Measurements from ENCODE around the gene SLC66A3.

SLC66A3 gene

GRCh38 chr2:11155381-11156035 lies at the start of gene SLC66A3:
Gene SLC66A3 (plus strand): TSS chr2:11155467. CDS start chr2:11155547, 80 bp downstream.
- peak; percentile 28 for DNase-seq (ENCODE audit: low read depth)

DNA sequence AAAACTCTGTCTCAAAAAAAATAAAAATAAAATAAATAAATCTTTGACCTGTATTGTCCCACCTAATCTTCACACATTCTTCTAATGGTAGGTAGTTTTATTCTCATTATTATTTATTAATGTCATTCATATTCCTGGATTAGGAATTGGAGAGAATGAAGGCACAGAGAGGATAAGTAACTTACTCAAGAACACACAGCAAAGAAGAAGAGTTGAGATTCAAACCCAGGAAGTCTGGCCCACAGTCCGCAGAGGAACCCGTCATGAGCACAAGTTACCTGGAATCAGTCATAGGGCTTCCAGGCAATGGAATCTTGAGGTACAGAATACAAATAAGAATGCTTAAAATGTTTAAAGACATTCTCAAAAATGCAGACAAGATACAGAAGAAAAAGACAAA lies 46.3 kb upstream of the SLC66A3 start:
- DNase-seq (ENCODE audit: low read depth), result no peak

- DNase-seq (ENCODE audit: low read depth), result no peak
Measured at GRCh38 chr2:11112870-11113428, 42.3 kb upstream of the SLC66A3 start.

DNA sequence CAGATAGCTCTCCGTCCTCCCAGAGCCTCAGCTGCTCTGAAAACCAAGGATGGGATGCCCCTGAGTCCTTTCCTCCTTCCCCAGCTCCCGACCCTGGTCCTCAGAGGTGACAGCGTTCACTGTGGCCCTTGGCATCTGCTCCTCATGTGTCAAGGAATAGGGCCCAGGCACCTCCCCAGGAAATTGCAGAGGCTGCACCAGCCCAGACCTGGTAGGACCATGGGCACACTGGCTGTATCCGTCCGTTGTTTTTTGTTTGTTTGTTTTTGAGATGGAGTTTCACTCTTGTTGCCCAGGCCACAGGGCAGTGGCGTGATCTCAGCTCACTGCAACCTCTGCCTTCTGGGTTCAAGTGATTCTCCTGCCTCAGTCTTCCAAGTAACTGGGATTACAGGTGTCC lies 37.5 kb upstream of the SLC66A3 start:
- DNase-seq (ENCODE audit: low read depth), result no peak

DNA sequence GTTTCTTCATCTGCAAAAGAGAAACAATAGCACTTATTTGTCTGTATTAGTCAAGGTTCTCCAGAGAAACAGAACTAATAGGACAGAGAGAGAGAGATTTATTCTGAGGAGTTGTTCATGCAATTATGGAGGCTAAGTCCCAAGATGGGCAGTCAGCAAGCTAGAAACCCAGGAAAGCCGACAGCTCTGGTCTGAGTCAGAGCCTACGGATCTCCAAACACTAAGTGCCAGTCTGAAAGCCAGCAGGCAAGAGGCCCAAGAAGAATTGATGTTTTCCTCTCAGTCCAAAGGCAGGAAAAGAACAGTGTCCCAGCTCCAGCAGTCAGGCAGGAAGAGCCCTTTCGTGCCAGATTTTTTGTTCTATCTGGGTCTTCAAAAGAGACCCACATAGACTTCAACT lies 36.5 kb upstream of the SLC66A3 start:
- no peak for DNase-seq (ENCODE audit: low read depth)

GRCh38 chr2:11121099-11121822 lies 34.0 kb upstream of the SLC66A3 start:
- DNase-seq (ENCODE audit: low read depth), result no peak

- DNase-seq (ENCODE audit: low read depth), result no peak
Measured at GRCh38 chr2:11121823-11122155, 33.5 kb upstream of the SLC66A3 start.

GRCh38 chr2:11122380-11122779 lies 32.9 kb upstream of the SLC66A3 start:
- DNase-seq (ENCODE audit: low read depth), result no peak

GRCh38 chr2:11123001-11123809 lies 32.1 kb upstream of the SLC66A3 start:
- DNase-seq (ENCODE audit: low read depth), result no peak

DNA sequence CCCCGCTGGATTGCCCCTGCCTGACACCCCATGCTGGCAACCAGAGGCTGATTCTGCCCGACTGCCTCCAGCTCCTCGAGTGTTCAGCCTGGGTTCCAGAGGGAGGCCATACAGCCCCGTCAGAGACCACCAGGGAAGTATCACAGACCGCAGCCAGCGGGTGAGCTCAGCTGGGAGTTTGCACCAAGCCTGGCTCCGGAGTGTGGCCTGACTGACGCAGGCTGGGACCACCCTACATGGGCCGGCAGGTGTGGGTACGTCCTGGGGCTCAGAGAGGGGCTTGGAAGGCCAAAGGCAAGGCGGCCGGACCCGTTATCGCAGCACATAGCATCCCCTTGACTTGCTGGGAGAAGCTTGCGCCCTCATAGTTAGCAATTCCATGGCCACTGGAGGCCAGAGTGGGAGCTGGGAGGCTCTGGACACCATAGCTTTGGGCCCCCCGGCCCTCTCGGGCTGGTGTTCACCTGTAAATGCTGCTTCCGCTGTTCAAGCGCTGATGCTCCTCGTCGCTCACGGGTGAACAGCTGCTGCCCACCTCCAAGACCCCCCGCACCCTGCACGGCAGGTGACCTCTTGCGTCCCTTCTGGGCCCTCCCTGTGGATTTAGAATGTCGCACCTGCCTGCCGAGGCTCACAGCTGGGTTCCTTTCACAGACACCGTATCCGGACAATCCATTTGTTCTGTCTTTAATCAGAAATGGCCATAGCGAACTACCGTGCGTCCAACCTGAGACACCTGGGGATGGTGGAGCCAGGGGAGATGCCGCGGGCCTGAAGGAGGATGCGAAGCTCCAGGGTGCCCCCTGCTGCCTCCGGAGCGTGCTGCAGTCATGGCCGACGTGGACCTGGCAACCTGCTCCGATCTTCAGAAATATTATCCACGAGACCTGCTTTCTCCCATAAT lies 31.2 kb upstream of the SLC66A3 start:
- DNase-seq (ENCODE audit: low read depth), result peak; percentile 4

- no peak for DNase-seq (ENCODE audit: low read depth)
Measured at GRCh38 chr2:11124760-11125068, 30.6 kb upstream of the SLC66A3 start.

- no peak for DNase-seq (ENCODE audit: low read depth)
Measured at GRCh38 chr2:11127761-11128160, 27.5 kb upstream of the SLC66A3 start.

DNA sequence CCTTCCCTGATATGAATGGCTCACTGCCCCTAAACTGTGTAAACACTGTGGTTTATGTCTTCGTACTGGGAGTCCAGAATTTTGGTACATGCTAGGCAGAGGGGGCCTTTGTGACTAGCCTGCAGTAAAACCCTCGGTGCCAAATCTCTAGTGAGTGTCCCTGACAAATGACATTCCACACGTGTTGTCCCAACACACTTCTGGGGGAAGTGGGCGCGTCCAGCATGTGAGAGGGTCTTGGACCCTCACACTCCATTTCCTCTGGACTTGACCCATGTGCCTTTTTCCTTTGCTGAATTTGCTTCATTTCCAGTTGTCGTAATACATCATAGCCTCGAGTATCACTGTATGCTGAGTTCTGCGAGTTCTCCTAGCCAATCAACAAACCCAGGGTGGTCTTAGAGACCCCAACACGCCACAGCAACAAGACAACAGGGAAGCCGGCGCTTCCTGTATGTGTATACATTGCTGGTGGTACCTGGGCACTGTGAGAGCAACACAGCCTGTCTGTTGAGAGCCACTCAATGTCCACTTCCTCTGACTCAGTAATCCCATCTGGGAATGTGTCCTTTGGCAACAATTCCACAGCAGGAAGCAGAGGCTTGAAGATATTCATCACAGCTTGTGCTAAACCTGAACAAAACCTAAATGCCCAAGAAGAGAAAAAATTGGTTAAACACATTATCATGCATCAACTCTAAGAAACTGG lies 26.9 kb upstream of the SLC66A3 start:
- DNase-seq (ENCODE audit: low read depth), result peak; percentile 27

GRCh38 chr2:11129598-11130449 lies 25.4 kb upstream of the SLC66A3 start:
- DNase-seq (ENCODE audit: low read depth), result no peak

DNA sequence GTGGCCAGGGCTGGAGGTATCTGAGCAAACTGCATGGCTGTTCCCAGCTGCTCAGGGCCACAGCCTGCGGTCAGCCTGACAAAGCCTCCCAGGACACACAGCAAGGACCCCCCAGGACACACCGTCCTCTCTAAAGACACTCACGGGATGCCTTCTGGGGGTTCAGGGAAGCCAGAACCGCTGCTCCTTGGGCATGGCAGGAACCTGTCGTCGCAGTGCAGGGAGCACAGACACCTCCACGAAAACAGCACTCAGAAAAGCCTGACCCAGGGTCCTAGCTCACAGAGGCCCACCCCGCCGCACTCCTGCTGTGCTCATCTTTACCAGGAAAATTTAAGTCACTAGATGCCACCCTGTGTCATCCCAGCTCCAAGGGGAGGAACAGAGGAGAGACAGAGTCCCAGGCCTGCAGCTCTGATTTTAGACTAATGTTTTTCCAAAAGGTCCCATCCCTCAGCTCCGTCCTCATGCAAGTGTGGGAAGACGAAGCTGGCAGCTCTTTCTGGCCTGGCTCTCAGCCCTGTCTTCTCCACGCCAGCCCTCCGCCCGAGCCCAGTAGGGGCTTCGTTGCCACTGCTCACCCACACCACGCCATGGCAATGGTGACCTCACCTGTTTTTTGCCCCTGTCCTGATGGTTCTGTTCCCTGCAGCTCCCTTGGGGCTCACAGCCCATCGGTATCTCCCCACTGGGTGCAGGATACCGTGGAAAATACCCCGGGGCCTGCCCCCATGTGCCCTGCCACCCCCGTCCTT lies 23.9 kb upstream of the SLC66A3 start:
- DNase-seq (ENCODE audit: low read depth), result no peak

GRCh38 chr2:11132036-11132671 lies 23.1 kb upstream of the SLC66A3 start:
- no peak for DNase-seq (ENCODE audit: low read depth)

GRCh38 chr2:11133238-11133935 lies 21.9 kb upstream of the SLC66A3 start:
- DNase-seq (ENCODE audit: low read depth), result no peak

GRCh38 chr2:11133936-11134320 lies 21.3 kb upstream of the SLC66A3 start:
- no peak for DNase-seq (ENCODE audit: low read depth)

All from non-pigmented ciliary epithelial cell (primary cell).